ENCODE data around the gene CGNL1.

DNA sequence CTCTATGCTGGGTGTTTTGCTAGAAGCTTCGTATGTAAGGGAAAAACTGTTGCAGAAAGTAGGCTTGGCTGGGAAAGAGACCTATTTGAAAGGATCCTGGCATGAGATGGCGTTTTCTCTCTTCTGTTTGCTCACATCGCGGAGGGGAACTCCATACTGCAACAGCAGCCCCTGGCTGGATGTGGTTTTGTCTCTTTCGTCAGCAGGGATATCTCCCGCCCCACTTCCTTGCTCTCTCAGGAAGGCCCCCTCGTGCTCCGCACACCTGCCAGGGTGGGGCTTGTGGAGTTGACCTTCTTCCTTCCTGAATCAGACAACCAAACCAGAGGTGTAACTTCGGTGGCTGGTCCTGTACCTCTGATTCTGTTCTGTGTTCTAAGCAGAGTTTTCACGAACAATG, 189.0 kb downstream of the CGNL1 start:
- TF ChIP-seq, protein P1, sequence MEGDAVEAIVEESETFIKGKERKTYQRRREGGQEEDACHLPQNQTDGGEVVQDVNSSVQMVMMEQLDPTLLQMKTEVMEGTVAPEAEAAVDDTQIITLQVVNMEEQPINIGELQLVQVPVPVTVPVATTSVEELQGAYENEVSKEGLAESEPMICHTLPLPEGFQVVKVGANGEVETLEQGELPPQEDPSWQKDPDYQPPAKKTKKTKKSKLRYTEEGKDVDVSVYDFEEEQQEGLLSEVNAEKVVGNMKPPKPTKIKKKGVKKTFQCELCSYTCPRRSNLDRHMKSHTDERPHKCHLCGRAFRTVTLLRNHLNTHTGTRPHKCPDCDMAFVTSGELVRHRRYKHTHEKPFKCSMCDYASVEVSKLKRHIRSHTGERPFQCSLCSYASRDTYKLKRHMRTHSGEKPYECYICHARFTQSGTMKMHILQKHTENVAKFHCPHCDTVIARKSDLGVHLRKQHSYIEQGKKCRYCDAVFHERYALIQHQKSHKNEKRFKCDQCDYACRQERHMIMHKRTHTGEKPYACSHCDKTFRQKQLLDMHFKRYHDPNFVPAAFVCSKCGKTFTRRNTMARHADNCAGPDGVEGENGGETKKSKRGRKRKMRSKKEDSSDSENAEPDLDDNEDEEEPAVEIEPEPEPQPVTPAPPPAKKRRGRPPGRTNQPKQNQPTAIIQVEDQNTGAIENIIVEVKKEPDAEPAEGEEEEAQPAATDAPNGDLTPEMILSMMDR (IDR thresholded peaks at IDR 0.05; ENCODE audit: low read depth, low read length) = no peak
- TF ChIP-seq EZH2phosphoT487 (IDR thresholded peaks at IDR 0.05; ENCODE audit: low read depth) = no peak

Data from OCI-LY3 (cell line).